ENCODE measurements around the gene SCAF11.

SCAF11 gene

DNA sequence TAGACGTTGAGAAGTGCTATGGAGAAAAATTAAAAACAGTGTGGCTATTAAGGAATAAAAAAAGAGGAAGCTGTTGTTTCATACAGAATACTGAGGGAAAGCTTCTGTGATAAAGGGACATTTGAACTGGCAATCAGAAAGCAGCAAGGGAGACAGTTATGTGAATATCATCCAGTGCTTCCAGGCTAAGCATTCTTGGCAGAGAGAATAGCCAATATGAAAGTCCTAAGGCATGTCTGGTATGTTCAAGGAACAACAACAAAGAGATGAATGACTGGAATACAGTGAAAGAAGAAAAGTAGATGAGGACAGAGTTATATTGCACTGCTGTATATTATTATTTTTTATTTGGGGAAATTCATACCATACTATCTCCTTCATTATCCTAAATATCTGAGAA lies 23.9 kb downstream of the SCAF11 start:
- Mint-ChIP-seq H3K27ac (no peak overlapping the region), H3K9me3 (ENCODE audit: low read depth) (no peaks in the 10 kb centered on the region), H3K4me1 (ENCODE audit: low read depth) (peaks cover 56% of the 10 kb centered on the region), H3K4me3 (no peak overlapping the region), H3K27me3 (no peaks in the 10 kb centered on the region), H3K36me3 (peaks cover 16% of the 10 kb centered on the region)

DNA sequence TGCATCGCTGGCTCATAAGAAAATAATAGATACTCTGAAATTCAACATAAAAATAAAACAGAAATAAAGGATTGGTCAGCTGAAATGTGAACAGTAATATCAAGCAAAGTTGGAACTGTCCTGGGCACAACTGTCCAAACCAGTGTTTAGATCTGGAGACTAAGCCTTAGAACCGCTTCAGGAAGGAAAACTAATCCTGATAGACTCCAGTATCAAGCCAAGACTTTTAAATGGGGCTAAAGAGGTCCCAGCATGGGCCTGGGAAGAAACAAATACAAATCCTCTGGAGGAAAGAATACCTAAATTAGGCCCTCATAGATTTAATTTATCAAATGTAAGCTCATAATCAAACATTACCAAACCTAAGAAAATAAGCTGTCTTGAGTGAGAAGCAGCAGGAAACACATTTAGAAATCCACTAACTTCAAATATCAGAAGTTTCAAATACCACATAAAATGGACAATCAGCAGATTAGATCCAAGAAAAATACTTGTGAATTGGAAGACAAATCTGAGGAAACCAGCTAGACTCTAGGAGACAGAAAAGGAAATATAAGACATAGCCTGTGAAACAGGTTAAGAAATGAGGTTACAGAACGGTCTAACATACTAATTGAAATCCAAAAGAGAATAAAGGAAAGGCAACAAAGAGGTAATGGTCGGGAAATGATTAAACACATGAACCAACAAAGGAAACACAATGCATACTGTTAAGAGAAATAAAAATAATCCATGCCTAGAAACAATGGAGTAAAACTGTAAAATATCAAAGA lies 27.6 kb downstream of the SCAF11 start:
- Mint-ChIP-seq H3K4me3 (no peak overlapping the region), H3K36me3 (peaks cover 13% of the 10 kb centered on the region), H3K27me3 (no peaks in the 10 kb centered on the region), H3K9me3 (ENCODE audit: low read depth) (no peaks in the 10 kb centered on the region), H3K4me1 (ENCODE audit: low read depth) (peaks cover 50% of the 10 kb centered on the region), H3K27ac (peak overlapping the region; percentile 81)

DNA sequence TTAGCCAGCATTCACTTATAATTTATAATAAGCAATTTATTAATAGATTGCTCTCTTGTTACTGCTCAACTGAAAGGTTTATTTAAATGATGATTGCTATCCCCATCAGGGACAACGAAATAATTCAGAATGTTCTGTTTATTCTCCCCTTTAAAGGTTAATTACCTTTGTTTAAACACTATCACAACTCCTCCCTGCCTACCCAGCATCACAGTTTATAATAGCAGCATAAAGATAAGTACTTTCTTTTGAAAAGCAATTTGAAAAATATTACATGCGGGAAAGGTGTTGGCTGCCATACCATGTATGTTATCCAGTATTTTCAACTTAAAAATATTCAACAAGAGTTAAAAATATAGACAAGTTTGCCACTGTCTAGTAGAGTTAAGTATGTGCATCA lies 30.6 kb downstream of the SCAF11 start:
- peaks cover 35% of the 10 kb centered on the region for H3K4me1 Mint-ChIP-seq (ENCODE audit: low read depth)
- peaks cover 12% of the 10 kb centered on the region for H3K36me3 Mint-ChIP-seq
- no peak overlapping the region for H3K27ac Mint-ChIP-seq
- H3K4me3 Mint-ChIP-seq: no peak overlapping the region
- H3K27me3 Mint-ChIP-seq: no peaks in the 10 kb centered on the region
- no peaks in the 10 kb centered on the region for H3K9me3 Mint-ChIP-seq (ENCODE audit: low read depth)

DNA sequence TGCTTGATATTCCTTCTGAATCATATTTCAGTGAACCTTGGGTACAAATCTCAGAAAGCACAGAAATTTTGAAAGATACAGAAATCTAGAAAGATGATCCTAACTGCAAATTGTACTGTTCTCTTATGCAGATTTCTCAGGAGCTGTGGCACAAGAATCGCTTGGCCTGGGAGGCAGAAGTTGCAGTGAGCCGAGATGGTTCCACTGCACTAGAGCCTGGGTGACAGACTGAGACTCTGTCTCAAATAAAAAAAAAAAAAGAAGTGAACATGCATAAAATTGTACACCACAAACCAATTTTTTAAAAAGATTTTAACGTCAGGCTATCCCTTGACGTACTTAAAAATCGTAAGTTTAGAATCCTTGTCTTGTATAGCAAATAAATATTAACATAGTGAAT lies 31.3 kb downstream of the SCAF11 start:
- Mint-ChIP-seq H3K27ac (no peak overlapping the region), H3K4me1 (ENCODE audit: low read depth) (peaks cover 34% of the 10 kb centered on the region), H3K36me3 (peaks cover 11% of the 10 kb centered on the region)

DNA sequence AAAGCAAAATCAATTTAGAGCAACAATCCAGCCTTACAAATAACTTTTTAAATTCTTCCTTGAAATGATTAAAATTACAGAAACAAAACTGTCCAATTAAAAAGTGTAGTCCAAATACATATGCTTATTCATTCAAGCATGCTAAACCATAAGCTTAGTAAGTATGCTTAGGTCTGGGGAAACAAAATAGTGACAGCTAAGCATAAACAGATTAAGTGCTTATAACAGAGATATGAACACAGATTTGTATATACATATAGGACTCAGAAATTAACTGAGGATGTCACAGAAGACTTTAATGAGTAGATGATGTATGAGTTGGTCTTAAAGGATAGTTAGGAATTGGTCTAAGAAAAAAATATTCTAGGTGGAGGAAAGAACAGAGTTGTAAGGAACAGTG lies 41.8 kb downstream of the SCAF11 start:
- no peak overlapping the region for H3K4me3 Mint-ChIP-seq
- peaks cover 12% of the 10 kb centered on the region for H3K36me3 Mint-ChIP-seq
- H3K9me3 Mint-ChIP-seq (ENCODE audit: low read depth): no peaks in the 10 kb centered on the region
- peaks cover 2% of the 10 kb centered on the region for H3K4me1 Mint-ChIP-seq (ENCODE audit: low read depth)
- H3K27ac Mint-ChIP-seq: no peak overlapping the region
- no peaks in the 10 kb centered on the region for H3K27me3 Mint-ChIP-seq

More for the DNA sequence above, 31.3 kb downstream of the SCAF11 start:
- no peaks in the 10 kb centered on the region for H3K9me3 Mint-ChIP-seq (ENCODE audit: low read depth)
- no peaks in the 10 kb centered on the region for H3K27me3 Mint-ChIP-seq
- no peak overlapping the region for H3K4me3 Mint-ChIP-seq

DNA sequence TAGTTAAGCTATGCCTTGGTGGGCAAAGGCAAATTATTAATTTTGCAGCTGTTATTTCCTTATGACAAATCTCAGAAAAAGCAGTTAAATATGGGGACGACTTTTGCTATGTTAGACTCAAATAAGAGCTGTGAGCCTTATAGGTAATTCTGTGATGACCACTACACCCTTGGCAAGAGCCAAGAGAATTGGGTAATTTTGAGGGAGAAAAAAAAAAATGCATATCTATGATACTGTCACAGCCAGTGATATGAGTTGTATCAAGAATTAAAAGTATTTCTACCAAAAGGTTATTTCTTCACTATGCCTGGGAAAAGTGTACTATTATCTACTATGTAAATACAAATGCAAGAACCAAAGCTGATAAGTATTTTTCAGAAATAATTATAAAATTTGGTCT lies 43.9 kb downstream of the SCAF11 start:
- H3K27me3 Mint-ChIP-seq: no peaks in the 10 kb centered on the region
- H3K4me3 Mint-ChIP-seq: no peak overlapping the region
- H3K4me1 Mint-ChIP-seq (ENCODE audit: low read depth): peaks cover 6% of the 10 kb centered on the region
- no peaks in the 10 kb centered on the region for H3K9me3 Mint-ChIP-seq (ENCODE audit: low read depth)
- peaks cover 24% of the 10 kb centered on the region for H3K36me3 Mint-ChIP-seq
- H3K27ac Mint-ChIP-seq: no peak overlapping the region

DNA sequence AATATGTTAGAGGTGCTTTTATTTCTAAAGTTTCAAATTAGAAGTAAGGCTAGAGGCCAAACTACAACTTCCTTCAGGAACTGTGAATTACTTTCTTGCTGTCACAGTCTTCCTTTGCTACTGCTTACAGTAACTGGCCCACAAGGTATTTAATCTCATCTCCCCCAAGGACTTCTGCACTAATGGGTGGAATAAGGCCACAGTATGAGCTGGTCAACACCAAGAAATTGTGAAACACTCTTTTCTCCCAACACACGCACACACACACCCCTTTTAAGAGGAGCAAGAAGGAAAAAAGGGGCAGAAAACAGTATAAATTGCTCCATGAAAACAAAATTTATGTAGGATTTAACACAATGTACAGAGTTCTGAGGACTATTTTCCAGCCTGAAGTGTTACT lies 45.6 kb downstream of the SCAF11 start:
- Mint-ChIP-seq H3K27ac (peak overlapping the region; percentile 19), H3K4me3 (no peak overlapping the region)

DNA sequence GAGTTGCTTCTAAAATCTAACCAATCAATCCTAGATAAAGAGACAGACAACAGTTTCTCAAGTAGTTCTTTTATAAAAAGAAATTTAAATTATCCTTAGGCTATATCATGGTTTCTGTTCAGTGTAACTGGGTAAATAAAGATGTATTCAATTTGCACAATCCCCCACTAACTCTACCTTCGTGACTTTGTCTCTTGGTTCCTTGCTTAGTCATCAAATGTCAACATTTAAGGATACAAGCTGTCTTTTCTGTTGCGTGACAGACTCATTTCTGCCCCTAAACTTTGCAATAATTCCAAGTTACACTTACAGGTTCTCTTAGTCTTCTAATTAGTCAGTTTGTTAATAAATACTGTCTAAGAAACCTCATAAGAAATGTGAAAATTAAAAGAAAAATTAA lies 50.6 kb downstream of the SCAF11 start:
- H3K4me3 Mint-ChIP-seq: no peak overlapping the region
- no peak overlapping the region for H3K27ac Mint-ChIP-seq
- H3K36me3 Mint-ChIP-seq: peaks cover 41% of the 10 kb centered on the region
- H3K27me3 Mint-ChIP-seq: no peaks in the 10 kb centered on the region
- H3K9me3 Mint-ChIP-seq (ENCODE audit: low read depth): no peaks in the 10 kb centered on the region
- peaks cover 19% of the 10 kb centered on the region for H3K4me1 Mint-ChIP-seq (ENCODE audit: low read depth)

More for the DNA sequence above, 45.6 kb downstream of the SCAF11 start:
- H3K4me1 Mint-ChIP-seq (ENCODE audit: low read depth): peaks cover 11% of the 10 kb centered on the region
- no peaks in the 10 kb centered on the region for H3K27me3 Mint-ChIP-seq
- H3K36me3 Mint-ChIP-seq: peaks cover 35% of the 10 kb centered on the region
- no peaks in the 10 kb centered on the region for H3K9me3 Mint-ChIP-seq (ENCODE audit: low read depth)

DNA sequence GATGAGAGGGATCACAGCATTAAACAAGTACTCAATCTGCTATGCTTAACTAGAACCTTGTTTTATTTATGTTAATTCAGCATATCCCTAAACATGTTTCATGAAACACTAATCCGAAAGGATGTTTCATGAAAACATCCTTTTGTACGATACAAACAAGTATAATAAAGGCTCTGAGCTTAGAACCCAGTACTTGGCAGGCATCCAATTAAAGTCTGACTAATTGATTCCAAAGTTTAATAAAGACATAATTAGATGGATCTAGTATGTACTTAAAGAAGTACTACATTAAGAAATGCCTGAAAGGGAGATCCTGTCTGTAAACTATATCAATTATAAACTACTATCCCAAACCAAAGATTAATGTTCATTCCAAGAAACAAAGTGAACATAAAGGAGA lies 51.8 kb downstream of the SCAF11 start:
- Mint-ChIP-seq H3K36me3 (peaks cover 32% of the 10 kb centered on the region), H3K4me3 (no peak overlapping the region), H3K4me1 (ENCODE audit: low read depth) (peaks cover 19% of the 10 kb centered on the region), H3K27me3 (no peaks in the 10 kb centered on the region), H3K27ac (no peak overlapping the region), H3K9me3 (ENCODE audit: low read depth) (no peaks in the 10 kb centered on the region)

DNA sequence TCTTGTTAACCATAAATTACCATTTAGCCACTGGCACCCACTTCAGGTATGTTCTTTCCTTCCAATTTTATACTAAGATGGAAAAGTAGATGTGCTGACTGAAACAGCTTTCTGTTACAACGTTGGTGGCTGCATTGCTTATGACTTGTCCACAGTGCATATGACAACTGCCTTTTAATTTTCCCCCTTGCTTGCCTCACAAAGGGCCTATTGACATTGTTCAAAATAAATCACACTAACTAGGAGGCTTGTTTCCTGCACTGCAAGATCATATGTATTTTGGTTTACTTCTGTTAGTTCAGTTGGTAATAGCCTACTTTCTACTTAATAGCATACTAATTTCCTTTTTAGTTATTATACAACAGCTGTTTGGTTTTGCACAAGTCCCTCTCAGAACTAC lies 55.4 kb downstream of the SCAF11 start:
- no peak overlapping the region for H3K27ac Mint-ChIP-seq
- H3K4me3 Mint-ChIP-seq: no peak overlapping the region
- no peaks in the 10 kb centered on the region for H3K27me3 Mint-ChIP-seq
- H3K4me1 Mint-ChIP-seq (ENCODE audit: low read depth): peaks cover 11% of the 10 kb centered on the region
- no peaks in the 10 kb centered on the region for H3K9me3 Mint-ChIP-seq (ENCODE audit: low read depth)
- peaks cover 17% of the 10 kb centered on the region for H3K36me3 Mint-ChIP-seq

DNA sequence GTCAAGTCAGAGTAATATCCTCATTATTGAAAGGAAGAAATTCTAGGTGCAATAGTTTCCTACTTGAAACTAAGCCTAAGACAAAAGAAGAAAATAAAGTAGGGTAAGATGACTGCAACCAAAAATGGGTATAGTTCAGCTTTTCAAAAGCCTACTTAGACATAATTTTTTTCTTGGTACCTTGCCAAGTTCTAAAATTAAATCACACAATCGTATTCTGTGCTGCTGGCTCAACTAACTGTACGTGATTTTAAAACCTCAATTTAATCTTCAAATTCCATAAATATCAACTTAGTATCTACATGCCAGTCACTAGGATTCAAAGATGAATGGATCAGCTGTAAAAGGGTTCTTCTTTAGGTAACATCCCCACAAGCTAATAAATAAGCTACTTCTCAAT lies 56.9 kb downstream of the SCAF11 start:
- Mint-ChIP-seq H3K4me3 (no peak overlapping the region), H3K36me3 (peaks cover 18% of the 10 kb centered on the region), H3K27me3 (no peaks in the 10 kb centered on the region), H3K27ac (peak overlapping the region; percentile 10), H3K9me3 (ENCODE audit: low read depth) (no peaks in the 10 kb centered on the region), H3K4me1 (ENCODE audit: low read depth) (peaks cover 9% of the 10 kb centered on the region)

DNA sequence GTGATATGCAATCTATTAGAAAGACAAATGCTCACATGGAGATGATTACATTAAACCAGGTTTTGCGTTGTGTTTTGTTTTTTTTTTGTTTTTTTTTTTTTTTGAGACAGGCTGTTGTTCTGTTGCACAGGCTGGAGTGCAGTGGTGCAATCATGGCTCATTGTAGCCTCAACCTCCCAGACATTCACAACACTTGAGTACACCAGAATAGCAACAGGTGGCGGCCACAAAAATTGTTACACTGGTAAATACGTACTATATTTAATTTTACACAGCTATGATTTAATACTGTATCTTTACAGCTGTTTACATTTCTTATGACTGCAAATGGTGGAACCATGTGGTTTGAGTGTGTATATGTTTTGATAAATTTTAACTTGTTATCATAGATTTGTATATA lies 60.0 kb downstream of the SCAF11 start:
- Mint-ChIP-seq H3K27ac (no peak overlapping the region), H3K4me3 (no peak overlapping the region), H3K4me1 (ENCODE audit: low read depth) (peaks cover 3% of the 10 kb centered on the region), H3K9me3 (ENCODE audit: low read depth) (no peaks in the 10 kb centered on the region), H3K27me3 (no peaks in the 10 kb centered on the region), H3K36me3 (peaks cover 21% of the 10 kb centered on the region)

DNA sequence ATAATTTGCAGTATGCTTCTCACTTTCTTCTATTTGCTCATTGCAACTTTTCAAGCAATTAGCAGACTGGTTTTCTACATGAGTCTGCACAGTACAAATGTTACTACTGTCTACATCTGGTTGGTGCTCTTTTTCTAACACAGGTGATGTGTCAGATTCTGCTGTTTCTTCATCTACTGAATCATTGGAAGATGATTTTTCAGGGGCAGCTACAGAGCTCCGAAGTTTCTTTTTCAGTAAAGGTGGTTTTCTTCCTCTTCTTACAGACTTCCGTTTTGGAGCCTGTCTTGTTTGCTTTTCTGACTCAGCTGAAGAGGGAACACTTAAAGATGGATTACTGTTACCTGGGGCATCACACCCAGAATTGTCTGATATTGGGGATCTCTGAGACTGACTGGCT lies 62.1 kb downstream of the SCAF11 start:
- H3K4me1 Mint-ChIP-seq (ENCODE audit: low read depth): no peaks in the 10 kb centered on the region
- H3K27ac Mint-ChIP-seq: peak overlapping the region; percentile 78
- no peak overlapping the region for H3K4me3 Mint-ChIP-seq
- H3K27me3 Mint-ChIP-seq: no peaks in the 10 kb centered on the region
- H3K36me3 Mint-ChIP-seq: peaks cover 21% of the 10 kb centered on the region
- no peaks in the 10 kb centered on the region for H3K9me3 Mint-ChIP-seq (ENCODE audit: low read depth)

DNA sequence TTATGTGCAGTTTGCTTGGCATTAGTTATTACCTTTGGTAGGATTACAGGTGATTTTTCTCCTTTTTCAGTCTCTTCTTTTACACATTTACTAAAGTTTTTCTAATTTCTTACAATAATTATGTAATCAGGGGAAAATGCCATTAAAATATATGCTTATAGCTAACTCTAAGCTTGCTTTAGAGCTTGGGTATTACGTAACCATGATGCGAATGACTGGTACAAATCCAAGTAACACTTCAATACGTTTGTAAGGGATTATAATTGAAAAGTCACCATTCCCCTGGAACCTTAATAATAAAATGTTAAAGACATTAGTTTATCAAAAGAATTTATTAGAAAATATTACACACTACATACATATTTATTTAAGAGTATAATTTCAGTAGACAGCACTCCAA lies 71.6 kb downstream of the SCAF11 start:
- peaks cover 2% of the 10 kb centered on the region for H3K4me1 Mint-ChIP-seq (ENCODE audit: low read depth)
- H3K27ac Mint-ChIP-seq: no peak overlapping the region
- no peaks in the 10 kb centered on the region for H3K27me3 Mint-ChIP-seq
- H3K36me3 Mint-ChIP-seq: peaks cover 9% of the 10 kb centered on the region
- no peak overlapping the region for H3K4me3 Mint-ChIP-seq
- H3K9me3 Mint-ChIP-seq (ENCODE audit: low read depth): peaks cover 3% of the 10 kb centered on the region

DNA sequence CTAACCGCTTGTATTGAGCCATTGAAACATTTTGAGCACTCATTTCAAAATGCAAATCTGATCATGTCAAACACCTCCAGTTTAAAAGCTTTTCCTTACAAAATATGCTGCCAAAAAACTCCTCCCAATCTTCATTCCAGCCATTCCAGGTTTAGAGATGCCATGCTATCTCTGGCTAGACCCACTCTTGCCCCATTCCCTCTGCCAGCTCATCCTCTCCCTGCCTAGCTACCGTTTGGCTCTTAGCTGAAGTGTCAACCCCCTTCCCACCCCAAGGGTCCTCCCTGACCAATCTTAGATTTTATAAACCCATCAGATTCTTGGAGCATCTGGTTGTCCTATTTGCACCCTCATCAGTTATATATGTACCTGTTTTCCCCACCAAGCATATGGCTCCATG lies 75.0 kb downstream of the SCAF11 start:
- H3K4me3 Mint-ChIP-seq: no peak overlapping the region
- peaks cover 2% of the 10 kb centered on the region for H3K4me1 Mint-ChIP-seq (ENCODE audit: low read depth)
- no peaks in the 10 kb centered on the region for H3K27me3 Mint-ChIP-seq
- H3K36me3 Mint-ChIP-seq: peaks cover 4% of the 10 kb centered on the region
- H3K9me3 Mint-ChIP-seq (ENCODE audit: low read depth): peaks cover 3% of the 10 kb centered on the region
- no peak overlapping the region for H3K27ac Mint-ChIP-seq

DNA sequence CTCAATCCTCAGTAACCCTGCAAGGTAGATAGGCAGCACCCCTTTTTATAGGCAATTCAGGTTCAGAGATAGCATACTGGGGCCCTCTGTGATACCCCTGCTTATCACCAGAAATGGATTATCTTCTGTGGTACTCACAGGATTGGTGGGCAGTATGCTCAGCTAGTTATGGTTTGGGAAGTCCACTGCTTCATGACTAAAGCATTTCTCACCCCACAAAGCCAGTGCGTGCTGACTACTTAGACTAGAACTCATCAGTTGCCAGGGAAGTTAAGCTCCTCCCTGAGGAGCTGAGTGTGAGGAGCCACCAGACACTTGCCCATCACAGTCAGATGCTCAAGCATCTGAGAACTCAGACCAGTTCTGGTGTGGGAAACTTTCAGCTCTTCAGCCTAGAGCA lies 76.3 kb downstream of the SCAF11 start:
- H3K27me3 Mint-ChIP-seq: no peaks in the 10 kb centered on the region

More for the DNA sequence above, 76.3 kb downstream of the SCAF11 start:
- H3K27ac Mint-ChIP-seq: no peak overlapping the region
- no peak overlapping the region for H3K4me3 Mint-ChIP-seq
- peaks cover 3% of the 10 kb centered on the region for H3K9me3 Mint-ChIP-seq (ENCODE audit: low read depth)
- peaks cover 2% of the 10 kb centered on the region for H3K4me1 Mint-ChIP-seq (ENCODE audit: low read depth)
- peaks cover 5% of the 10 kb centered on the region for H3K36me3 Mint-ChIP-seq
